Stimulated activated CD4-positive, alpha-beta T cell treated with anti-CD3 and anti-CD28 coated beads, Interleukin-15, amount 100 ng/mL, for 24 hours (primary cell): ENCODE results near the gene PKM.

ENCODE experiments used
- DNase-seq: peaks from one replicate; pipeline ENCODE4 v3.0.0-alpha.2; 2020

The PKM gene

DNA sequence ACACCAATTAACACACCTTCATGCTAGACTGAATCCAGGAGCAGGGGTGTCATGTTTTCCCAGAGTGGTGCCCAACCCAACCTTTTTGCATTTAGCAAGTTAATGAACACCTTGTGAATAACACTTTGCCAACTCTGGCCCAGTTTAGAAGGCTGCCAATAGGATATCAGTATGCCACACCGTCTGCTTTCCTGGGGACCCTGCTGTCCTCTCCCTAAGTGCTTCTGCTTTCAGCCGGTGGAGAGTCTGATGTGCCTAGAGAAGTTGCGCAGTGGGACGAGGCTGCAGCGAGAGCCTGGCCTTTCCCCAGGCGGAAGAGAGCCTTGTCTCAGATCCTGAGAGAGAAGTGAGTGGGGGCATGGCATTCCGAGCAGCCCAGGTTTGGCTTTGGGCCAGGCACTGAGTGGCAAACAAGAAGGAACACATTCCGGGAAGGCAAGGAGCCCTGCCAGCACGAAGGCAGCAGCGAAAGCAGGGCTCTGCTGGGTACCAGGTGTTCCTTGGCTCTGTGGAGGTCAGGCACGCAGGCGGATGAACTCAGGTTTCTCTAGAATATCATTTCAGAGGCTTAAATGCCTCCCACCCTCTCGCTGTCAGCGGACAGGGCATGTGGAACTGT, 75.9 kb downstream of the PKM start:
- DNase-seq, result no peak

DNA sequence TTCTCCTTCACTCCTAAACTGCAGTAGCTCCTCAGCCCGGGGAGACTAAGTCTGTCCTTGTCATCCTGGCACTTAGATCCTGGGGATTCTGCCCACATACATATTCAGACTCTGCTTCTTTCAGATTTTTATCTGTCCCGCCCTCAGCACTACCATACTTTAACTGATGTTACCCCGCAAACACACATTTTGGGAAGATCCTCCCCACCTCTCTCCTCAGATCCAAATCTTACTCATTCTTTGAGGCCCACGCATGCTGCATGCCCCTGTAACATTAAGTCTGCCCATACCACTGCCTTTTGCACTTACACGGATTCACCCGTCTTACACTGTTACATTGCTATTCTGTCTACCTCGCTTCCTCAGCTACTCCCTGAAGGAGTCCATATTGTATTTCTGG, 76.7 kb downstream of the PKM start:
- DNase-seq, result no peak

DNA sequence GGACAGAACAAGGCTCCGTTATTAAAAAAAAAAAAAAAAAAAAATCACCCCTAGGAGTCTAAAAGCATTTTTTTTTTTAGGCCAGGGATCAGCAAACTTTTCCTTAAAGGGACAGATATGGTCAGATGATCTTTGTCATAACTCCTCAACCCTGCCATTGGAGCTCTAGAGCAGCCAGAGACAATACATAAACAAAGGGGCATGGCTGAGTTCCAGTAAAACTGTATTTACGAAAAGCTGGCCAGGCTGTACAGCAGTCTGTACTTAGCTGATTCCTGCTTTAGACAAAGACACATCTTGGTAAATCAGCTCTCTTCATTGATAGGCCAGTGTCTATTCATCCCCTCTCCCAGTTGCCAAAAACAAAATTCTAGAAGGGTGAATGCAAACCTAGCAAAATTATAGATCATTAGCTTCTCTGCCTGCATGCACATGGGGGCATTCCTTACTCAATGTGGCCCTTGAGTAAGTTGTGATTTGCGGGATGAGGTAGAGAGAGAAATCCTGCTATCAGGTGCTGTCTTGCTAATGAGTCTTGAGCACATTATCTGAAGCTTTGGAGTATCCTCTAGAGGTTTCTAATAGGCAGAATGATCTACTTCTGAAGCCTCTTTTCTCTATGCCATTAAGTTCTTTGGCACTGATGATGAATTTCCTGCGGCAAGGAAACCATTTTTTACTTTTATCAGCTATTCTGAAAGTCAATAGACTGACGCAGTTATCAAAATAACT, 77.6 kb downstream of the PKM start:
- no peak for DNase-seq
